HG03108 (cell line): Measurements from ENCODE around the gene RPS18.
"Not testable (repeated sequence)": the region's sequence is repeated elsewhere in the genome, so short reads cannot be mapped to it uniquely, and the experiment has no call there.

Experiments
- ATAC-seq: cut with Tn5 transposase; IDR thresholded peaks from one replicate; pipeline ENCODE4 v1.9.1; 2021; ENCODE audit warnings: moderate library complexity; ENCODE audit not compliant: unreplicated experiment

RPS18 gene

DNA sequence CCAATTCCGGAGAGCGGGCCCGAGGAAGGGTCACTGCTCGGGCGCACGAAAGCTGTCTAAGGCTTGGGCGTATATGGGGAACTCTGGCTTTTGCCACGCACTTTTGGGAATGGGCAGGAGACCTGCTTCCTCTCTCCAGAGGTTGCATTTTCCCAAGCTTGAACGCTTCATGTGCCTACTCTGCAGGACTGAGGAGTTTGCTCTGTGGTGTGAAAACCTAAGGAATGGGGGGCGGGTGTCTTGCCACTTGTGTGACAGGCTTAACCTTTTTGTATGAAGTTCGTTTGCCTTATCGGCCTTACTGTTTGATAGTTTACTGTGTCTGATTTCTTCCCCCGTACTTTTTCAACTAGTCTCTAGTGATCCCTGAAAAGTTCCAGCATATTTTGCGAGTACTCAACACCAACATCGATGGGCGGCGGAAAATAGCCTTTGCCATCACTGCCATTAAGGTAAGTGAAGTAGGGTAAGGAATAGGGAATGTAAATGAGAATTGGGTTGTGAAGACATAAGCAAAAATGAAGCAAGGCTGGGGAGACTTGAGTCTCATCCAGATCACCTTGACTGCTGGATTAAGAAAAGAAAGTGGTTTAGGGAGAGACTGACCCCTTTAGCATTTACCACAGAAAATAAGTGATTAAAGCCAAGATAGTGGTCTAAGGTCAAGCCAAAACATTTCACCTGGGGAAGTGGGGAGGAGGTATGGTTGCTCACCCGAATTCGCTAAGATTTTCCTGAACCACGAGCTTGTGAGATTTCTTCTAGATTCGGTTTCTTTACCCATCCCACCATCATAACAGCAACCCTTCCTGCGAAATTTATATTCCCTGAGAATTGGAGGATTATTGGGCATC lies 627 bp downstream of the RPS18 start:
- no peak for ATAC-seq

DNA sequence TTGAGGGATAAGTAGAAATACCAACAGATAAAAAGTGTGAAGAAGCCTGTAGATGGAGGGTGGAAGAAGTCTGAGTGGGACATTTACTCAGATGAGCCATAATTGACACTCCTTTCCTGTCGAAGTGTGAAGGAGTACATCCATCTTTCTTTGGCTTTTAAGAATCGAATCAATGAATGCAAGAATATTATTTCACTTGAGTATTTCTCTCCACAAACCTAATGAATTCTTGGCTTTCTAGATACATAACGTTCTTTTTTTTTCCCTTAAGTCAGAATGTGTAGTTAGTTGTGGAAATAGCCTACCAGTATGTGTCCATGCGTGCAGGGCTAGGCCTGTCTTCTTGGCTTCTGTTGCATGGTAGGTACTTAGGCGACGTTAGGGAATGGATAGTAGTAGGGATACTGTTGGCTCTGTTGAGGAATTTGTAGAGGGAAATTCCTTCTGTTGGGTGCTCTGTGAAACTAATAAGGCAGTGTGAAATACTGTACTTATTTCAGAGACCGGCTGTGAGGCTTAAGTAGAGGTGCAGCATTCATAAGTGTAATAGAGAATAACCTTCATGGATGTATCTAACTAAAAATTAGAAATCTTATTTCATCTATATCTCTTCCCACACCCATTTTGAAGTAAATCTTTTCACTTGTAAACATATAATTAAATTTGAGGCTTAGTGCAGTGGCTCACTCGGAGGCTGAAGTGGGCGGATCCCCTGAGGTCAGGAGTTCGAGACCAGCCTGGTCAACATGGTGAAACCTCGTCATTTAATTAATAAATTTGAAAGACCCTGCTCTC lies 1.5 kb downstream of the RPS18 start:
- no peak for ATAC-seq

DNA sequence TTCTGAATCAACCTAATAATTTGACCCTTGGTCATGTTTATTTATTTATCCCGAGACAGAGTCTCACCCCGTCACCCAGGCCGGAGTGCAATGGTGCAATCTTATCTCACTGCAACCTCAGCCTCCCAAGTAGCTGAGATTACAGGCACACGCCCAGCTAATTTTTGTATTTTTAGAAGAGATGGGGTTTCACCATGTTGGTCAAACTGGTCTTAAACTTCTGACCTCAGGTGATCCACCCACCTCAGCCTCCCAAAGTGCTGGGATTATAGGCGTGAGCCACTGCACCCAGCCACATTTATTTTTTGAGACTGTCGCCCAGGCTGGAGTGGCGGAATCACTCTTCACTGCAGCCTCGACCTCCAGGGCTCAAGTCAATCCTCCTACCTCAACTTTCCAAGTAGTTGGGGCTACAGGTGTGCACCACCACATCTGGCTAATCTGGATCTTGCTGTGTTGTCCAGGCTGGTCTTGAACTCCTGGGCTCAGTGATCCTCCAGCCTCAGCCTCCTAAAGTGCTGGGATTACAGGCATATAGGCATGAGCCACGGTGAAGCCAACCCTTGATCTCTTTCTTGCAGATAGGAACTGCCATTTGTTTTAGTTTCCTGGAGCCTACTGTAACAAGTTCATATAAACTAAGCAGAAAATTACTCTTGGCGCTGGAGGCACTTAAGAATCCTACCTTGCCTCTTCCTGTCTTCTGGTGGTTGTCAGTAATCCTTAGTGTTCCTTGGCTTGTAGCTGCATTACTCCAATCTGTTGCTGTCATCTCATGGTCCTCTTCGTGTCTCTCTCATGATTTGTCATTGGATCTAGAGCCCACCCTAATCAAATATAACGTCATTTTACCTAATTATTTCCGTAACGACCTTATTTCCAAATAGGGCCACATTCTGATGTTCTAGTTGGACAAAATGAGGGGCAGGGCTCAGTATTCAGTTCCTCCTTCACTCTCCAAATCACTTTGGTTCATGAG lies 2.3 kb downstream of the RPS18 start:
- no peak for ATAC-seq

DNA sequence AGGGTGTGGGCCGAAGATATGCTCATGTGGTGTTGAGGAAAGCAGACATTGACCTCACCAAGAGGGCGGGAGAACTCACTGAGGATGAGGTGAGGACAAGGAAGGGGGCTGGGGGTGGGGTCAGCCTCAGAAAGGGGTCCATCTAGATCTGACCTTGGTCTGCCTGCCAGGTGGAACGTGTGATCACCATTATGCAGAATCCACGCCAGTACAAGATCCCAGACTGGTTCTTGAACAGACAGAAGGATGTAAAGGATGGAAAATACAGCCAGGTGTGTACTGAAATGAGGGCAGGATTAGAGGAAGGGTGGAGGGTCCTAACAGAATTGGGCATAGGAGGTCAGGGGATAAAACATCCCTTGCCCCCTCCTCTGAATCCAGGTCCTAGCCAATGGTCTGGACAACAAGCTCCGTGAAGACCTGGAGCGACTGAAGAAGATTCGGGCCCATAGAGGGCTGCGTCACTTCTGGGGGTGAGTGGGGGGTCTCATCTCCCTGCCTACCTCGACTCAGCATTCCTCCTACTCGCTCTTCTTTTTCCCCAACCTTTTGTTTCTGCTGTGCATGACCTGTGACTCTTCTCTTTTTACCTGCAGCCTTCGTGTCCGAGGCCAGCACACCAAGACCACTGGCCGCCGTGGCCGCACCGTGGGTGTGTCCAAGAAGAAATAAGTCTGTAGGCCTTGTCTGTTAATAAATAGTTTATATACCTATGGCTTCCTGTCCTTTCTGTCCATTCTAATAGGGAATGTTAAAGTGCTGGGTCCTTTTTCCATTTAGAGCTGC lies 4.1 kb downstream of the RPS18 start:
- not testable (repeated sequence) for ATAC-seq

DNA sequence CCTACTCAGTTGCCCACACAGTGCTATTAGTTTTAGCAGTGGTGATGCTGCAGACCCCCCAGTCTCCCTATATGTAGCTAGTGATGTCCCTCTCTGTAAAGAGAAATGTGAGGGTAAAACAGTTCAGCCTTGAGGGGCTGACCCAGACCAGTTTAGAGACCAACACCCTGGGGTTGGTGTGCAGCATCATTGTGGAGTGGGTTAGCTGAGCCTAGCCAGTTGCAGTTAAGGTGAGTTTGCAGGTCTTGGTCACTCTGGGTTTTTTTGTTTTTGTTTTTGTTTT lies 4.6 kb downstream of the RPS18 start:
- ATAC-seq = no peak

DNA sequence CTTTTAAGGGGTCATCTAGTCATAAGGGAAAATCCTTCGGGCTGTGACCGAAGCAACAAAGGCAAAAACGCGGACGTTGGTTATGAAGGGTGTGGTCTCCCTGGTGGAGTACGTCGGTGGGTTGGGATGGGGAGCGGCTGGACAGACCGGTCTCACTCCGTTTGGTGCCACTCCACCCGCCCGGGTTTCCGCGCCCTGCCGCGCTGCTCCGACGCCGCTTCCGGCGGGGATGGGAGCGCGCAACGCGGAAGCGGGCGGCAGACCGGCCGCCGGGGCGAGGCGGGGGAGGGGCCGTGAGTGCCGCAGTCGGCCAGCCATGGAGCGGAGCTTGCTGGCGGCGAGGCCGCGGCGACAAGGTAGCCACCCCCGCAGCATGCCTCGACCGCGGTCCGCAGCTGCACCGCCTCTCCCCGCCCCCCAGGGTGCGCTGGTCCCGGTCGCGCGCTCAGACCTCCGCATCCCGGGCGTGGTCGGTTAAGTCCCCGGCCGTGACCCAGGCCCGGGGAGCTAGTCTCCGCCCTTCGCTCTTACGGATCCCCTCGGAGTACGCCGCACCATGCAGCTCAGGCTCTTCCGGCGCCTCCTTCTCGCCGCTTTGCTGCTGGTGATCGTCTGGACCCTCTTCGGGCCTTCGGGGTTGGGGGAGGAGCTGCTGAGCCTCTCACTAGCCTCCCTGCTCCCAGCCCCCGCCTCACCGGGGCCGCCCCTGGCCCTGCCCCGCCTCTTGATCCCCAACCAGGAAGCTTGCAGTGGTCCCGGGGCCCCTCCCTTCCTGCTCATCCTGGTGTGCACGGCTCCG lies 5.2 kb downstream of the RPS18 start, which contains the start of gene B3GALT4:
B3GALT4 (plus strand) TSS at position 260 of the 799 bp plus-strand sequence; CDS start at position 557, 297 bp downstream.
- ATAC-seq = peak; percentile 53

DNA sequence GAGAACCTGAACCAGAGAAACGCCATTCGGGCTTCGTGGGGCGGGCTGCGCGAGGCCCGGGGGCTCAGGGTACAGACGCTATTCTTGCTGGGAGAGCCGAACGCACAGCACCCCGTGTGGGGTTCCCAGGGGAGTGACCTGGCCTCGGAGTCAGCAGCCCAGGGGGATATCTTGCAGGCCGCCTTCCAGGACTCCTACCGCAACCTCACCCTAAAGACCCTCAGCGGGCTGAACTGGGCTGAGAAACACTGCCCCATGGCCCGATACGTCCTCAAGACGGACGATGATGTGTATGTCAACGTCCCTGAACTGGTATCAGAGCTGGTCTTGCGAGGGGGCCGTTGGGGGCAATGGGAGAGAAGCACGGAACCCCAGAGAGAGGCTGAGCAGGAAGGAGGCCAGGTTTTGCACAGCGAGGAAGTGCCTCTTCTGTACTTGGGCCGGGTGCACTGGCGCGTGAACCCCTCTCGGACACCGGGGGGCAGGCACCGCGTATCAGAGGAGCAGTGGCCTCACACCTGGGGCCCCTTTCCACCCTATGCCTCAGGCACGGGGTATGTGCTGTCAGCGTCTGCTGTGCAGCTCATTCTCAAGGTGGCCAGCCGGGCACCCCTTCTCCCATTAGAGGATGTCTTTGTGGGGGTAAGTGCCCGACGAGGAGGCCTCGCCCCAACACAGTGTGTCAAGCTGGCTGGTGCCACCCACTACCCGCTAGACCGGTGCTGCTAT lies 6.0 kb downstream of the RPS18 start:
- ATAC-seq = no peak

DNA sequence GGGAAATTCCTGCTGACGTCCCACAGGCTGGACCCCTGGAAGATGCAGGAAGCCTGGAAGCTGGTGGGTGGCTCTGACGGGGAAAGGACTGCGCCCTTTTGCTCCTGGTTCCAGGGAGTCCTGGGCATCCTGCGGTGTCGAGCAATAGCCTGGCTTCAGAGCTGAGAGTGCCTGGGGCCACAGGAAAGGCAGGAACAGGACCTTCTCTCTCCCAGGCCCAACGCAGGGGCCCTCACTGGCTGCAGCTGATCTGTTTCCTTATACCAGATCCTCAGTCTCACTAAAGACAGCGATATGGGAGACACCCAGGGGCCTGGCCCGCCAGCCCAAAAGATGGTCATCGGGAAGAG lies 6.5 kb downstream of the RPS18 start:
- ATAC-seq = no peak

DNA sequence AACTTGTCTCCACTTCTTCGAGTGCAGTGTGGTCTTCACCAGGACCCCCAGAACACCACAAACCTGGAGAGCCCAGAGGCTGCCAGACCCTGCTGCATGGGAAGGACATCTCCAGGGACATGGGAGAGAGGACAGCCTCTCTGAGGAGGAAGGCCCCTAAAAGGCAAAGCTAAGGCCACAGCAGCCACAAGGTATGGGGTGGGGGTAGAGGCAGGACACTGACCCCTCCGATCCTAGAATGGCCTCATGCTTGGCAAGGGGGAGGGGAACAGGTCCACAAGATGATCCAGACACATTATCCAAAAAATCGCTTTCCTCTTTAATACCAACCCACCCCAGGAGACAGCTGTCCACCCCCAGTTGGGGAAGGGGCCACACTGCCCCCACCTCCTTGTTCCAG lies 6.9 kb downstream of the RPS18 start:
- no peak for ATAC-seq

DNA sequence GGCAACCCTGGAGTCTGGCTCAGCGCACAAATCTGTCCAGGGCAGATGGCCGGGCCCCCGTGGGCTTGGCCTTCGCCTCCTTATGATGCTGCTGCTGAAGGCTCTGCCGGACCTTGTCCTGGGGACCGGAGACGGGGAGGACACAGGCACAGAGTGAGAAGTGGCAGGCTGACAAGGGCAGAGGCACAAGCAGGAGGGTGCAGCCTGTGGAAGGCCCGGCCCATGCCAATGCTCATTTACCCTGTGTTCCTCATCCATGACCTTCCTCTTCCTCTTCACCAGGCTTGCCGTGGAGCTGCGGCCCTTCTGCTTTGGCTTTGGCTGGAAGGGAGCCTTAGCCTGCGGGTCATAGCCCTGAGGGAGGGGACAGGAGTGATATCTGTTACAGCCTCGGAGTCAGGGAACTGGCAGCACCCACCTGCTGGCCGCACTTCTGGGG lies 7.4 kb downstream of the RPS18 start:
- ATAC-seq = no peak

DNA sequence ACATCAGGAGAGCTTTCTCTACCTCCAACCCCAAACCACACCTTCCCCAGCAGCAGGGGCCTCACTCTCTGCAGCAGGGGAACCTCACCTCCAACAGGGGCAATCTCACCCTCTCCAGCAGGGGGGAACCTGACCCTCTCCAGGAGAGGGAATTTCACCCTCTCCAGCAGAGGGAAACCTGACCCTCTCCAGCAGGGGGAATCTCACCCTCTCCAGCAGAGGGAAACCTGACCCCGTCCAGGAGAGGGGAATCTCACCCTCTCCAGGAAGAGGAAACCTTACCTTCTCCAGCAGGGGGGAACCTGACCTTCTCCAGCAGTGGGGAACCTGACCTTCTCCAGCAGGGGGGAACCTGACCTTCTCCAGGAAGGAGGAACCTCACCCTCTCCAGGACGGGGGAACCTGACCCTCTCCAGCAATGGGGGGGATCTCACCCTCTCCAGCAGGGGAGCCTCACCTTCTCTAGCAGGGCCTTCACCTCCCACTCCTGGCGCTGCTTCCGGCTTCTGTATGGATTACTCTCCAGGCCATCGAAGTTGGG lies 8.2 kb downstream of the RPS18 start:
- ATAC-seq = no peak

DNA sequence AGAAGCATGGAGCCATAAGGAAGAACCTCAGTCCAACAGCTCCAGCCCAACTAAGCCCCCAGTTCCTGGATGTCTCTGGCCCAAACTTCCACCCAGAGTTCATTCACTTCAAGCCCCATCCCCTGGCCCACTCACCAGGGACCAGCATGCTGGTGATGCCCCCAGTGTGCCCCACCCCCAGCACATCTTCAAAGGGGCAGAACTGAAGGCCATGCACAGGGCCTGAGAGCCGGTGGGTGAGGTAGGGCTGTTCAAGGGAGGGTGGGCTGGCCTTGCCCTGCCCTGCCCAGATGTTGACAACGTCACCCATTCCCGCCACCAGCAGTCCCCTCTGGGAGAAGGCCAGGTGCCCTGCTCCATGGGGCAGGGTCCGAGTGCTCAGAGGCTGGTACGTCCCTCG lies 8.7 kb downstream of the RPS18 start:
- no peak for ATAC-seq

DNA sequence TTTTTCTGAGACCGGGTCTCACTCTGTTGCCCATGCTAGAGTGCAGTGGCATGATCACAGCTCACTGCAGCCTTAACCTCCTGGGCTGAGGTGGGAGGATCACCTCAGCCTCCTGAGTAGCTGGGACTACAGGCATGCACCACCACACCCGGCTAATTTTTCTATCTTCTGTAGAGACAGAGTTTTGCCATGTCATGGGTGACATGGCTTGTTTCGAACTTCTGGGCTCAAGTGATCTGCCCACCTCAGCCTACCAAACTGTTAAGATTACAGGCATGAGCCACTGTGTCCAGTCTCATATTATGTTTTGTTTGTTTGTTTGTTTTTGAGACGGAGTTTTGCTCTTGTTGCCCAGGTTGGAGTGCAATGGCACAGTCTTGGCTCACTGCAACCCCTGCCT lies 13.3 kb downstream of the RPS18 start:
- not testable (repeated sequence) for ATAC-seq

DNA sequence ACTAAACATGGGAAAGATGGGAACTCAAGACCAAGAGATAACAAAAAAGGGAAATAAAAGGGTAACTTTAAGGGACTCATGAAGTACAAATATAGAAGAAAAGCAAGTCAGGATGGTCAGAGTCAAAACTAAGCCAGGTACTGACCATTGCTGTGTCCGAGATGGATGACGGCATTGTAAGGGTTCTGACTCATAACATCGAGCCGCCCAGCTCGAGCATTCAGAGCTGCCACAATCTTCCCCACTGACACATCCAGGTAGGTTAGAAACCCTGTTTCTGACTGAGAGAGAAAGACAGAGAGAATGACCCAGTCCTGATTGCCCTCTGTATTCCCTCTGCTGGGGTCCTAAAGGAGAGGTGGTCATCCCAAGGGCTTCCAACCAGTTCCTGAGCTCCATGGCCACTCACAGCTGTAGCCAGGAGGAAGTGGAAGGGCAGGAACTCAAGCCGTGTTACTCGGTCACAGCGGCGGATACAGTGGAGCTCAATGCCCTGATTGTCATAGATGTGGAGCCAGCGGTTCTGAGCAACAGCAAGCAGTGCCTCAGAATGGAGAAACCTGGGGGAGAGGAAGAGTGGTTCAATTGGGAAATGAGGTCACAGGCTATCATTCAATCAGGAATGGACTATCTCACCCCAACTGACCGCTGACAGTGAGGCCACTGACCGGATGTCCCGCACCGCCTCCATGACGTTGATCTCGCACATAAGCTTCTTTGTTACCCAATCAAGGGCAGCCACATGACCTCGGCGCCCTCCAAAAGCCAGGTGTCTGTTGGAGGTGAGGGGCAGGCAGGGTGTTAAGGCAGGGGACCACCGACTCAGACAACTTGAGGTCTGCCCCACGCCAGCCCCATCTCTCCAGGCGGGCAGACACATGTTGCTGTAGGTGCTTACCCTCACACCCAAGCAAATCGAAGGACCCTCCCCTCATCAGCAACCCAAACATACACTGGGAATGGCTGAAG lies 15.4 kb downstream of the RPS18 start:
- no peak for ATAC-seq

DNA sequence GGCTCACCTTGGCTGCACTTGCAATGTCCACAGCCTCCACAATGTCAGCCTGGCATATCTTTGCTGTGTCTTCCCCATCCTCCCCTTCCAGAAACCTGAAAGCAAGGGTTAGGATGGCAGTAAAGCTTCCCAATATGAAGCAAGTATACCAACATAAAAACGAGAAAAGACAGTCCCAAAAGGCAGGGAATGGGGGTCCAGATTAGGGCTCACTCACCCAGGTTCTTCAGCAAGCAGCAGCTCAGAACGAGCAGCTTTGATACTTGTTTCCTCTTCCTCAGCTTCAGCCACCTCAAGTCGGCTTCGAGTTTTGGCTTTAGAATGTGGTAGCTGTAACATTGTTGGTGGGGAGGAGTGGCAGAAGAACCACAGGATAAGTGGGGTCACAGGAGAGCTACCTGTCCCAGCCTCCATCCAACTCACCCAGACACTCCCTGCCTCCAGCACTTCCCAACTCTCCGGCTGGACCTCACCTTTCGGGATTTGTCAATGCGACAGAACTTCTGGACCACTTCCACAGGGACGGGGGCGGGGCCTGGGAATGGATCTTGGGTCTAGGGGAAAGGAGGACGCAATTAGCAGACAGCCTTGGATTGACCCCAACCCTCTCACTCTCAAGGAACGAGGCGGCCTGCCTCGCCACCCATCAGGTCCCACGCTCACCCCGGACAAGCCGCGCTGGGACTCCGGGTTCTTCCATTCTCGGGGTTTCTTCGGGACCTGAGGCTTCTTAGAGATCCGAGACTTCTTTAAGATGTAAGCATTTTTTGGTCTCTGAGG lies 16.5 kb downstream of the RPS18 start:
- ATAC-seq = peak; percentile 7

DNA sequence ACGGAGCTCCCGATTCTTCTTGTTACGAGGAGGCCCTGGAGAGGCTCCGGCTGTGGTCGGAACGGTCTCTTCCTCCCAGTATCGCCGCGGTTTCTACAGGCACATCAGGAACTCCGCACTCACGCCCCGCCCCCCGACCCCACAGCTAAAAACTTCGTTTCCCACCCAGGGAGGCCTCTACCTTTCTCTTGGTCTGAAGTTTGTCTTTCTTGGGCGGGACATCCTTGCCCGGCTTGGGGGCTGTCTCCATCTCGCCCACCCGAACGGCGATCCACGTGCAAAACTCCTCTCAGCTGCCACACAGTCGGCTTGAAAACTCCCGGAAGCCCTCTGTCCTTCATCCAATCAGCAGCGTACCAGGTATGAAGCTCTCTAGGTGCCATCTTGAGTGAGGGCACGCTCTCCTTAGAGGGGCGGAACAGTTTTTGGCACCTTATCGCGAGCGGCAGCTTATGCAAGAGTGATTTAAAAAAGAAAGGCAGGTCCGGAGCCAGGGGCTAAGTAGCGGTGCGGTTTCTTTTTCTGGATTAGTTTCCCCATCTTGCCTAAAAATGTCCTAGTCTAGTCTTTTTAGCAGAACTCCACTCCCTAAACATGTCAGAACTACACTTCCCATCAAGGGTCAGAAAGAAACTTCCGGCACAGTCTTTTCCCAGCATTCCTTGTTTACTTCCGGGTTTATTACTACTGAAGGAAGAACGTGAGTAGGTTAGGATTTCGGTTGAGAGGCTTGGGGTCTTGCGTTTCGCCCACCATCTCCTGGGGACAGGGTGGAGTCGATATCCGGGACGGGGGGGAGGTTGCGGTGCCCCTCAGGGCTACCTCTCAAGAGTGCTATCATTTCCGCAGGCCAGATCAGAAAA lies 17.3 kb downstream of the RPS18 start, which contains the start of the genes PFDN6 and WDR46:
PFDN6 (plus strand) TSS at position 681 of the 863 bp plus-strand sequence. CDS start 256 bp downstream, outside the sequence.
WDR46 (minus strand) TSS at position 319 of the 863 bp plus-strand sequence; CDS start at position 250, 69 bp downstream.
- ATAC-seq = peak; percentile 74
